ENCODE results near the gene KRT35.
"Not testable (repeated sequence)": the region's sequence is repeated elsewhere in the genome, so short reads cannot be mapped to it uniquely, and the experiment has no call there.

Gene KRT35

GRCh38 chr17:41452281-41452680 is 28.7 kb downstream of the KRT35 start:
- no peak for DNase-seq

DNA sequence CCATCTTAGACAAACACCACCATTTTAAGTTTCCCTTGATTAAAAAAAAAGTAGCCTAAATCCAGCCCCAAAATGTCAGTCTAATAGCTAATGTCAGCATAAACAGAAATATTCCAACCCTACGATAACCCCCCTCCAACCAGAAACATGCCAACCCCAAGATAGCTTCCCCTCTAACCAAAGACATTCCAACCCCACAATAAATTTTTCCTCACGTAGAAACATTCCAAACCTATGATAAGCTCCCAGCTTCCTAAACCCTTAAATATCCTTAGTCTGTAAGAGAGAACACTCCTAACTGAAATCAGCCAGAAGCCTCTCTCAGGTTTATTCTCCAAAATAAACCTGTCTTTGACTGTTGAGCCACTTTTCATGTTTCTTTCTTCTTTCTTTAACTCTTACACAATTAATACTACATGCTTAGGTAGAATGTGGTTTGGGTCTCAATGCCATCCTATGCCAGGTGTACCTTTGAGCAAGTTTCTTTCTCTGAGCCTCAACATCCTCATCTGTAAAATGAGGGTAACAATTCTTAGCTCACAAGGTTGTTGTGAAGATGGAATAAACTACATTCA is 29.7 kb downstream of the KRT35 start:
- peak; percentile 64 for DNase-seq

- no peak for DNase-seq
Measured at GRCh38 chr17:41449008-41449407, 31.9 kb downstream of the KRT35 start.

GRCh38 chr17:41448506-41448905 is 32.4 kb downstream of the KRT35 start:
- DNase-seq: no peak

- DNase-seq: peak; percentile 49
Measured at GRCh38 chr17:41446806-41447205, 34.1 kb downstream of the KRT35 start.

- no peak for DNase-seq
Measured at GRCh38 chr17:41444640-41445039, 36.3 kb downstream of the KRT35 start.

DNA sequence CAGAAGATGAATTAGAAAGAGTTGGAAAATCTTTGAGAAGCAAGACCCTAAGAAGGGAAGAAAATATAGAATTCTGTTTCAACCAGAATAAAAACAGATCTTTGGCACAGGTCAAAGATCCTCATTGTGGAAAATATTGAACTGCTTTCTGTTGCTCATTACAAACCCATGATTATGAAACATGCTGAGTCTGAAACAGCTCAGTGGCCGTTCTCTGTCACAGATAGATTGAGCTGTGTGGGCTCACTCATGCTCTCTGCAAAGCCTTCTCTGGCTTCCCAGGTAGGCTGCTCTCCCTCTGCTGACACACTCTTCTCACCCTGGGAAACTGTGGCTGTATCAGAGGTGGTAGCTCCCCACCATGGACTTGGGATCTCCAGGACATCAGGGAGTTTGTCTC is 36.8 kb downstream of the KRT35 start:
- no peak for DNase-seq

DNA sequence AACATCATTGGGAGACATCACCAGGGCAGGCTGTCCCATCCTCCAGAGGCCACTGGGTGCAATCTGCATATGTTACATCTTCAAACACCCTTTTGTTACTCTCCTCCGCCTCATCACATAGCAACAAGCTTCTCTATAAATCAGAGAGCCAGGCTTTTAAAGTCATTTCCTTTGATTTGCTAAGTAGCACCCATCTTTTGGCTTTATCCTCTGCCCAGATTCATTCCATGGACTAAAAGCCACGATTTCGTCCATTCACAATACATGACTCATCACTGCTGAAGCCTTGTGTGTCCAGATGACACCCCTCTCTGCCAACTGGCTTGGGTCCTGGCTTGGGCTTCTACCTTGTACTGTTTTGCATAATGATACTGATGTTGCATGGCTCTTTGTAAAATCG is 38.2 kb downstream of the KRT35 start:
- peak; percentile 46 for DNase-seq

DNA sequence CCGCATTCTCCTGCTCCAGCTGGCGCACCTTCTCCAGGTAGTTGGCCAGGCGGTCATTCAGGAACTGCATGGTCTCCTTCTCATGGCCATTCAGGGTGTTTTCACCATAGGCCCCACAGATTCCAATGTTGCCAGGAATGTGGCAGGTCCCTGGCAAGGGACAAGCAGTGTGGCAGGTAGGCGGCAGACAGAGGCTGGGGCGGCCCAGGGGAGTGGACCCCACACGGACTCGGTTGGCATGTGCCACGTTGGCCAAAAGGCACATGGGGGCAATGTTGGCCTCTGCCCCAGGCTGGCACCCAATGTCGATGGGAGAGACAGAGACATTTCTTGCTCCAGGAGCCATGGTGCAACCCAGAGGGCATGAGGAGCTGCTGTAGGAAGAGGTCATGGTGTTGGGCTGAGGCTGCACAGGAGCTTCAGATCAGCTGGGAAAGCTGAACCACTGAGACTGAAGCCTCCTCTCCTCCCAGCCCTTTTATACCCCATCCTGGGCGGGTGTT is 40.4 kb downstream of the KRT35 start, which contains the start of gene KRT38:
Gene KRT38, minus strand, starts transcription at position 453 of the 503 bp plus-strand sequence. Its CDS starts 62 bp downstream, at position 391.
- DNase-seq: no peak

GRCh38 chr17:41439375-41439774 is 41.6 kb downstream of the KRT35 start:
- DNase-seq: no peak

- no peak for DNase-seq
Measured at GRCh38 chr17:41437769-41438168, 43.2 kb downstream of the KRT35 start.

DNA sequence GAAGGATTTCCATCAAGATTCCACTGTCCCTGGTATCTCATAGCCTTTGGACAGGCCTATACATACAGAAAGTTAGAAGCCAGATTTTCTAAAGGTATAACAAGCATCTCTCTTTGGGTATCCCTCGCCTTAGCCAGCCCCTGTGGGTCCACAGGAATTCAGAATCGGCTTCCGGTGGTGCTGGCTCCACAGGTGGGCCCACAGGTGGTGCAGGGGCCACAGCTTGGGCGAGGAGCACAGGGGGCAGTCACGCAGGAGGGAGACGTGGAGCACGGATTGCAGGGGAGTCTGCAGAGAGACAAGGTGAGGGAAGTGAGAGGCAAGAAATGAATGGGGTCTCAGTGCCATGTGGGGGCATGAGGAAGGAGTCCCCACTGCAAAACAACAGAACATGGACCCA is 43.7 kb downstream of the KRT35 start:
- no peak for DNase-seq

DNA sequence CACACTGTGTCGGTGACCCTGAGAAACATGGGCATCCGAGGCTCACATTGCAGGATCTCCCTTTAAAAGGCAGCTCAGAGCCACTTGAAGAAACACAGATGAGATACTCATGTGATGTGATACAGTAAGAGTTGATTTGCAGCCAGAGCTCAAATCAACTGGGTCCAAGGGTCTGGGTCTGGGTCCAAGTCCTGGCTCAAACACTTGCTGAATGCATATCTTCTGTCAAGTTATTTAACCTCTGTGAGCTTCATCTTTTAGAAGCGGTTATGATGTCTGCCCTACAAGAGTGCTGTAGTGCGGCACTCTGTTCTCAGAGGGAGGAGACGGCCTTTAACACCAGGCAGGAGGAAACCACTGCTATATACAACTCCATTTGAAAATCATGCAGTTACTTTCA is 46.5 kb downstream of the KRT35 start:
- DNase-seq: no peak

- DNase-seq: no peak
Measured at GRCh38 chr17:41434005-41434404, 46.9 kb downstream of the KRT35 start.

- no peak for DNase-seq
Measured at GRCh38 chr17:41433586-41433985, 47.4 kb downstream of the KRT35 start.

DNA sequence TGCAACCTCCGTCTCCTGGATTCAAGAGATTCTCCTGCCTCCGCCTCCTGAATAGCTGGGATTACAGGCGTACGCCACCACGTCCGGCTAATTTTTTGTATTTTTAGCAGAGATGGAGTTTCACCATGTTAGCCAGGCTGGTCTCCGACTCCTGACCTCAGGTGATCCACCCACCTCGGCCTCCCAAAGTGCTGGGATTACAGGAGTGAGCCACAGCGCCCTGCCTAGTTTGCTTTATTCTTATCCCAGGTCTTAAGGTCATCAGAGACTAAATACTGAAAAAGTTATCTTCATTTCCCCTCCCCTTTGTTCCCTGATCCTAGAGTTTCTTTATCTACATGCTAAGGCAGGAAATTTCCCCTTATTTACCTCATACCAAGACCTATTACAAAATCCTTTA is 50.6 kb downstream of the KRT35 start:
- not testable (repeated sequence) for DNase-seq

DNA sequence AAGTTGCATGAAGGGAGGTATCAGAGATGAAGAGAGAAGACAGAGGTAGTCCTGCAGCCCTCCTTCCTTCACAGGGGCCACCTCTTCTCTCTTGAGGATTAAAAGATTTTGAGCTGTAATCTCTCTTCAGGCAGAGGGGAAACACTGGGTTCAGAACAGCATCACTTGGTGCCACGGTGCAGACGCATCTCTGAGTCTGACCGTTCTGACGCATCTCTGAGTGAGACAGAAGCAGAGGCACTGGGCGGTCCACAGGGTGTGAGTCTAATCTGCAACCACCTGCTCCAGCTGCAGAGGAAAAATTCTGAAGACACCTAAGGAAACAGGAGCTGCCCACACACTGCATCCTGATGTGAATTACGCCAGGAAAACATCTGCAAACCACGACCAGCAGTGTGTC is 51.3 kb downstream of the KRT35 start:
- DNase-seq: no peak

GRCh38 chr17:41428591-41429291 is 52.2 kb downstream of the KRT35 start:
- no peak for DNase-seq

All from fibroblast of skin of abdomen (primary cell).